LNCAP (cell line): ENCODE measurements around the gene FAU.

Source experiments
- CTCF ChIP-seq: fragments of 450-650 bp; IDR thresholded peaks from 2 replicates; pipeline ENCODE4 v1.5.1; 2017; ENCODE audit warnings: mild to moderate bottlenecking

Gene FAU

GRCh38 chr11:65103476-65103875 lies 18.5 kb downstream of the FAU start:
- no peak for TF ChIP-seq CTCF

- TF ChIP-seq CTCF, result no peak
These were observed 19.5 kb downstream of the FAU start for GRCh38 chr11:65102142-65103095.

GRCh38 chr11:65100674-65101350 lies 21.1 kb downstream of the FAU start:
- TF ChIP-seq CTCF, result no peak

GRCh38 chr11:65096926-65097325 lies 25.0 kb downstream of the FAU start:
- TF ChIP-seq CTCF, result no peak

GRCh38 chr11:65095974-65096806 lies 25.7 kb downstream of the FAU start, which contains the start of gene VPS51:
VPS51 (plus strand) TSS chr11:65096214; CDS start chr11:65096251, 37 bp downstream.
- TF ChIP-seq CTCF, result no peak

GRCh38 chr11:65095427-65095826 lies 26.5 kb downstream of the FAU start:
- no peak for TF ChIP-seq CTCF

- TF ChIP-seq CTCF, result no peak
These were observed 31.3 kb downstream of the FAU start for GRCh38 chr11:65090628-65091027.
